Stomach (tissue), 9 donors: ENCODE results near the gene NR4A3. TPM values are rescaled to one million over a fixed set of nuclear protein-coding genes. Genes with fewer than 3 reads are reported as not detected.

Source experiments
- DNase-seq, 2 donors: peaks; one replicate each; pipeline versions ENCODE4 v3.0.0 to v3.0.0-alpha.2; 2013 to 2019
- H3K27ac ChIP-seq, 5 donors: fragments of 200-600 bp in 4 of 5; sonication (generic) in 4 of 5; one replicate each; pipeline ENCODE4 v1.5.1; 2013 to 2019; ENCODE audit warnings: mild to moderate bottlenecking in 1 of 5, moderate library complexity in 1 of 5
- H3K27me3 ChIP-seq, 3 donors: fragments of 200-600 bp; sonication (generic); one replicate each; pipeline ENCODE4 v1.5.1; 2017 to 2019; ENCODE audit warnings: mixed run types in 1 of 3
- H3K36me3 ChIP-seq, 4 donors: fragments of 200-600 bp; sonication (generic); 1 replicate in 3 of 4; 2 replicates in 1 of 4; pipeline ENCODE4 v1.5.1; 2016 to 2019
- H3K4me1 ChIP-seq, 4 donors: fragments of 200-600 bp; sonication (generic); one replicate each; pipeline ENCODE4 v1.5.1; 2016 to 2019
- H3K4me3 ChIP-seq, 4 donors: fragments of 200-600 bp; sonication (generic) in 3 of 4; one replicate each; pipeline ENCODE4 v1.5.1; 2016 to 2019; ENCODE audit warnings: mild to moderate bottlenecking in 1 of 4
- H3K9me3 ChIP-seq, 4 donors: fragments of 200-600 bp; sonication (generic); one replicate each; pipeline ENCODE4 v1.5.1; 2016 to 2019
- CTCF ChIP-seq, 7 experiments: fragments of 450-650 bp in 4 of 7; fragments of 200-600 bp in 3 of 7; sonication (generic) in 3 of 7; IDR thresholded peaks; one replicate each; pipeline ENCODE4 v1.5.1; 2016 to 2019; ENCODE audit warnings: antibody characterized with exemption in 7 of 7, control low read depth in 2 of 7, mild to moderate bottlenecking in 1 of 7
- EP300 ChIP-seq: sonication (generic); formaldehyde crosslinking; IDR thresholded peaks from one replicate; pipeline ENCODE4 v1.6.1; 2017; ENCODE audit warnings: antibody characterized with exemption
- POLR2A ChIP-seq, 4 donors: fragments of 450-650 bp; IDR thresholded peaks; one replicate each; pipeline ENCODE4 v1.6.1; 2016; ENCODE audit warnings: antibody characterized with exemption in 4 of 4, control low read depth in 2 of 4, mild to moderate bottlenecking in 1 of 4, moderate library complexity in 1 of 4
- POLR2AphosphoS5 ChIP-seq, 3 donors: sonication (generic); formaldehyde crosslinking; IDR thresholded peaks; one replicate each; pipeline ENCODE4 v1.6.1; 2016; ENCODE audit warnings: antibody characterized with exemption in 3 of 3
- WGBS, 5 donors: extraction: QIAGEN DNeasy Blood & Tissue Kit in 3 of 5; methylation state at CpG; one replicate each; pipeline versions ENCODE4 v1.1.5 to v1.1.7; 2013 to 2018; 5-methylcytosine and 5-hydroxymethylcytosine counted together
- intact Hi-C: fragments of 100-400 bp; cut with DNase I; formaldehyde crosslinking; loops from one replicate; pipeline ENCODE4 v1.15.1; 2023; ENCODE audit warnings: low total_unique reads
- polyA plus RNA-seq, 3 donors: library from polyadenylated mRNA; stranded (reverse); fragments of 200-250 nt; gene quantifications; one replicate each; pipeline ENCODE4 v1.2.3, GENCODE V29; 2013
- total RNA-seq, 5 donors: library from RNA; depleted of rRNA; stranded (reverse); fragments of >200 nt; gene quantifications; one replicate each; pipeline versions ENCODE4 v1.1.0 to v1.2.3, GENCODE V29; 2014 to 2016
- donor health status: healthy with polysubstance abuse.
- donor health status: Bipolar disorder and iron deficiency.
- donor health status: healthy.

NR4A3 gene
- total and polyA plus RNA-seq, 8 donors = 0.58 to 51.8 (median 3.2) TPM

GRCh38 chr9:99833735-99834134 is 12.1 kb downstream of the NR4A3 start:
- 85 to 94% (median 89%) methylated on average over 4 of the region's 4 CpGs for WGBS, 5 donors
- H3K27me3 ChIP-seq = peaks cover 0 to 13% (median 3%) of the 10 kb centered on the region in 3 donors
- H3K4me1 ChIP-seq = peaks cover 0 to 3% (median under 1%) of the 10 kb centered on the region in 4 donors
- no peak for DNase-seq
- H3K36me3 ChIP-seq = peaks cover 0 to 35% (median 3%) of the 10 kb centered on the region in 4 donors
- no peaks in the 10 kb centered on the region for H3K9me3 ChIP-seq
- H3K4me3 ChIP-seq = no peak overlapping the region
- H3K27ac ChIP-seq = no peak overlapping the region
- intact Hi-C loops = no loop called here
- no peak for TF ChIP-seq POLR2A (IDR thresholded peaks at IDR 0.05)
- no peak for TF ChIP-seq POLR2AphosphoS5 (IDR thresholded peaks at IDR 0.05)
- no peak for TF ChIP-seq CTCF (IDR thresholded peaks at IDR 0.05)
- no peak for TF ChIP-seq EP300

GRCh38 chr9:99834474-99834873 is 12.8 kb downstream of the NR4A3 start:
- H3K27me3 ChIP-seq = peaks cover 0 to 6% (median 0%) of the 10 kb centered on the region in 3 donors
- 85 to 98% (median 92%) methylated on average over 3 of the region's 3 CpGs for WGBS, 5 donors
- H3K9me3 ChIP-seq = no peaks in the 10 kb centered on the region
- no peak overlapping the region for H3K27ac ChIP-seq
- peaks cover 0 to 30% (median 3%) of the 10 kb centered on the region in 4 donors for H3K36me3 ChIP-seq
- H3K4me3 ChIP-seq = no peak overlapping the region
- intact Hi-C loops = no loop called here
- TF ChIP-seq EP300 = no peak
- no peak for TF ChIP-seq POLR2A (IDR thresholded peaks at IDR 0.05)
- no peak for TF ChIP-seq CTCF (IDR thresholded peaks at IDR 0.05)
- TF ChIP-seq POLR2AphosphoS5 (IDR thresholded peaks at IDR 0.05) = no peak
- no peaks in the 10 kb centered on the region for H3K4me1 ChIP-seq
- no peak for DNase-seq

GRCh38 chr9:99835142-99835541 is 13.5 kb downstream of the NR4A3 start:
- Histone ChIP-seq H3K27ac (no peak overlapping the region), H3K4me3 (no peak overlapping the region), H3K9me3 (no peaks in the 10 kb centered on the region), H3K27me3 (no peaks in the 10 kb centered on the region), H3K36me3 (peaks cover 0 to 27% (median 3%) of the 10 kb centered on the region in 4 donors), H3K4me1 (no peaks in the 10 kb centered on the region)
- DNase-seq = no peak
- intact Hi-C loops = no loop called here
- TF ChIP-seq POLR2A (IDR thresholded peaks at IDR 0.05) = no peak
- TF ChIP-seq POLR2AphosphoS5 (IDR thresholded peaks at IDR 0.05) = no peak
- TF ChIP-seq EP300 = no peak
- TF ChIP-seq CTCF (IDR thresholded peaks at IDR 0.05) = no peak

GRCh38 chr9:99835581-99835980 is 13.9 kb downstream of the NR4A3 start:
- no peaks in the 10 kb centered on the region for H3K4me1 ChIP-seq
- no peak overlapping the region for H3K27ac ChIP-seq
- no peaks in the 10 kb centered on the region for H3K9me3 ChIP-seq
- H3K4me3 ChIP-seq = no peak overlapping the region
- H3K27me3 ChIP-seq = no peaks in the 10 kb centered on the region
- TF ChIP-seq EP300 (no peak), CTCF (IDR thresholded peaks at IDR 0.05) (no peak), POLR2A (IDR thresholded peaks at IDR 0.05) (no peak)
- intact Hi-C loops = no loop called here
- no peak for DNase-seq
- H3K36me3 ChIP-seq = peaks cover 0 to 27% (median 3%) of the 10 kb centered on the region in 4 donors
